RKO (cell line): ENCODE measurements around the gene PLCL1.
A peak's percentile ranks its signal among the peaks of the same experiment; 100 is the strongest.

Experiments used
- DNase-seq: peaks from one replicate; pipeline ENCODE4 v3.0.0-alpha.2; 2016; ENCODE audit warnings: low spot score

PLCL1 gene

DNA sequence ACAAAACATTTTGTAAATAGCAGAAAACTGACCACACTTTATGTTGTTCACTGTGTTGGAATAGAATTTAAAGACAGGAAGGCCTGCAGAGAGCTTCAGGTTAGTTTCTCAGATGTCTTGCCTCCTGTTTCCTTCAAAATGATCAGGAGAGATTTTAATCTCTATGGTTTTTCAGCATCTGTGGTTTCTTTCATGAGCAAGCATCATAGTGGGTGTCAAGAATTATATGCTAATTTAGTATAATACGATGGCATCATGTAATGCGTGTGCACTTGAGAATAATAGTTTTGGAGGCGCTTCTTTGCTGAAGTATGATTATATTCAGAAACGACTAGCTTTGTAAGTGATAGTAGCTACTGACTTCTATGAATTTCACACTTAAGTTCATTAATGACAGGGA is 149.9 kb downstream of the PLCL1 start:
- no peak for DNase-seq

DNA sequence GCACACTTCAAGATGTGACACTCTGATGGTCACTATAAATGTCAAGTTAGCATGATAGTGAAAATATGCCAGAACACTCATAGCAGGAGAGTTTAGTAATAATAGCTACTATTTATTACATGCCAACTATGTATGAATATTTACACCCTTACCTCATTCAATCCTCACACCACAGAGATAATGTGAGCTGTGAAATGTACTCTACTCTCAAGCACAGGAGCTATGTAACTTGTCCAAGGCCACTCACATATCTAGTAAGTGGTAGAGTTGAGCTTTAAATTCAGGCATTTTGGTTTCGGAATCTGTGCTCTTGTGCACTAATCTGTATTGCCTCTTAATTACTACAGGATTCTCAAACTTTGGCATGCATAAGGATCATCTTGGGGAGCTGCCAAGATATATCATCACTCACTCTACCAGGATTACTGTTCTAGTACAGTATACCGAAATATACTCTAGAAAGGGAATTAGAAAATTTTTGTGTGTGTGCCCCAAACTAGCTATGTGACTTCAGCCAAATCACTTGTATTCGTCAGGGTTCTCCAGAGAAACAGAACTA is 154.3 kb downstream of the PLCL1 start:
- DNase-seq: no peak

DNA sequence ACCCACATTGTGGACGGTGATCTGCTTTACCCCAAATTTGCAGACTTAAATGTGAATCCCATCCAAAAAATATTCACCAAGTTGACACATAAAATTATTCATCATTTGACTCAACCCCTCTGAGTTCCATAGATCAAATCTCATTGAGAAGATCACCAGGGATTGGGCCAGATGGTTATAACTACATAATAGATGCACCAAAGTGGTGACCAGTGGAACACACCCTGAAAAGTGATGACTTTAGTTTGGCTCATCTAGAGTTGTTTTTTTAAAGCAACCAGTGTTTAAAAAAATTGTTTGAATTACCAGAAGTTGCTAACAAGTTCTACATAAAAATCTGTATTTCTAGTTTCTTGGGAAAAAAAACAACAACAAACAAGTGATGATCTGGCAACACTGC is 155.0 kb downstream of the PLCL1 start:
- no peak for DNase-seq

DNA sequence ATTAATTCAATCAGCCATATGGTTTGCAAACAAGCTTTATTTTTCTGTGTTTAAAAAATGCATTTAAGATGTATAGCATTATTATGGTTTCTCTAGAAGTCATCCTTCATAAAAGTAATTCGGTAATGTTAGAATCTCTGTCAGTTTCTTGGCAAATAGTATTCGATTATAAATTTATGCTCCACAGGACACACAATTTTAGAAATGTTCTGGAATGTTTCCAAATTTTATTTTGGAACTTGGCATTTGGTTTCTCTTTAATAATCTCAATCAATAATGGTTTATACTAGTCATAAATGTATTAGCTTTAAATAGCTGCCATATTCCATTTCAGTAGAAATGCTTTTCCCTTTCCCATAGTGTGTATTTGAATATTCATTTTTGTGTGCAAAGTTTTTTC is 156.4 kb downstream of the PLCL1 start:
- DNase-seq: no peak

DNA sequence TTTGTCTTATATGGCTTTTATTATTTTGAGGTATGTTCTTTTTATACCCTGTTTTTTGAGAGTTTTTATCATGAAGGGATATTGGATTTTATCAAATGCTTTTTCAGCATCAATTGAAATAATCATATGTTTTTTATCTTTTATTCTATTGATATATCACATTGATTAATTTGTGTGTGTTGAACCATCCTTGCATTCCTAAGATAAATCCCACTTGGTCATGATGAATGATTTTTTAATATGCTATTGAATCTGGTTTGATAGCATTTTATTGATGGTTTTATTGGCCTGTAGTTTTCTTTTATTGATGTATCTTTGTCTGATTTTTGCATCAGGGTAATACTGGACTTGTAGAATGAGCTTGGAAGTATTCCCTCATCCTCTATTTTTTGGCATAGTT is 160.3 kb downstream of the PLCL1 start:
- DNase-seq: no peak

DNA sequence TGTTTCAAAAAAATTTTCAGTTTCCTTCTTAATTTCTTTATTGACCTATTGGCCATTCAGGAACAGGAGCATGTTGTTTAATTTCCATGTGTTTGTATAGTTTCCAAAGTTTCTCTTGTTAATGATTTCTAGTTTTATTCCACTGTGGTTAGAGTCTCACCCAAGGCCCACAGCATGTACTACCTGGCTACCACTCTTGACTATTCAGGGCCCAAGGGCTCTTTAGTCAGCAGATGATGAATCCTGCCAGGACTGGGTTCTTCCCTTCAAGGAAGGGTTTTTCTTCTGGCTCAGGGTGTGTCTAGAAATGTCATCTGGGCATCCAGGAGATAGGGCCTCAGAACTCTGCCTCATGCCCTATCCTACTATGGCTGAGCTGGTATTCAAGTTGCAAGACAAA is 161.4 kb downstream of the PLCL1 start:
- DNase-seq: no peak

DNA sequence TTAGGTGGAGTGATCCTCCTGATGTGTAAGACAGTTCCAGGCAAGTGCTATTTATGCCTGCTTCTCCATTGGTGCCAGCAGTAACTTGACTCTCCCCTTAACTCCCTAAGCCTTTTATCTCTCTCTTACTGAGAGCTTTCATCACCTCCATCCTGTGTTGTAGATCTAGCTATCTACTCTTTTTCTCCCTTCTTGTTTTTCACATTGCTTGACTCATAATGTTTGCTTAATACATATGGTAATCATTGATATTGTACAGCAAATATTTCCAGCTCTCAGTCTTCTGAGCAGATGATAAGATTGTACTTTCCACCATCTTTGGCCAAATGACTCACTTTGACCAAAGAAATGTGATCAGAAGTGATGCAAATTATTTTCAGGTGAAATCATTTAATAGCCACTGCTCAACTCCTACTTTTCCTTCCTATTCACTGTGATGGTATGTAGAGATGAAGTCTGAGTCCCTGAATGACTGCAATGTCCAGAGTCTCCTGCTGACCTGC is 165.0 kb downstream of the PLCL1 start:
- DNase-seq: no peak

DNA sequence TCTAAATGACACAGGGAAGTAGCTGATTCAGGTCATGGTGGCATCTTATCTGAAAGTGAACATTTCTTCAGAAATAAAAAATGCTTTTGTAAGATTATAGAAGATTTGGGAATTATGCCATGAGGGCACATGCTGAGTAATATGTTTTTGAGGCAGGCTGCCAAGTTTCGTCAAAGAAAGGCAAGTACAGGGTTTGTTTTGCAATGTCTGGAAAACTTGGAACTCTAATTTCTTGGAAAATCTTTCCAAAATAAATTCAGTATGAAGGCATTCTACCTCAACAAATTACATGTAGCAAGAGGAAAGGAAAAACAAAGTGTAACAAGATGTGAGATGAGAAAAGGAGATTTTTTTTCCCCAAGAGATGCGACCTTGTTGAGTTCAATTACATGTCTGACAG is 167.7 kb downstream of the PLCL1 start:
- DNase-seq: no peak

DNA sequence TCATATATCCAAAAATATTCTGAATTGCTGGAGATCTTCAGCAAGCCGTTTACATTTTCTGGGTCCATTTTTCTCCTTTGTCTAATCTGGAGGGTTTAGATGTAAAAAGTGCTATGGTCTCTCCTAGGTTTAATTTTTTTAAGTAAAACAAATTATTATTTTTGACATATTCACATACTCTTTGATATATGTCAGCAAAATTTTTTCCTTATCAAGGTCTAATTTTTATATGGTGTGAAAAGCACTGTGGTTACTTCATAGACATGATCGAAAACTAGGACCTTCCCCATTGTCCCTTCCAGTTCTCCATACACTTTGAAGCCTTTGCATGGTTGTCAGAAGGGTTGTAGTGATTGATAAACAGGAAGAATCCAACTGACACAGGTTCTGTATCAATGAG is 168.2 kb downstream of the PLCL1 start:
- no peak for DNase-seq

DNA sequence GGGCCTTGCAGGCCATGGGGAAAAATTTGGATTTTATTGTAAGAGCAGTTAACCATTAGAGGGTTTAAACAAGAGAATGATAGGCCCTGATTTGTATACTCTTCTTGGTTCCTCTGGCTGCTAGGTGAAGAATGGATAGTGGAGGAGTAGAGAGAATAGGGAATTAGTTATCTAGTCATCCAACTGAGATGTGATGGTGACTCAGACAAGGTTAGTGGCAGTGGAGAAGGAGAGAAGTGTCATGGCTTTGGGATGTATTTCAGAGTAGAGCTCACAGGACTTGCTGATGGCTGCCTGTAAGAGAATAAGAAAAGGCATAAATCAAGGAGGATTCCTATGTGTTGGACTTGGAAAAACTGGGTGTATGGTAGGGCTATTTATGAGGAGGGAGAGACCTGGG is 169.4 kb downstream of the PLCL1 start:
- DNase-seq: no peak

DNA sequence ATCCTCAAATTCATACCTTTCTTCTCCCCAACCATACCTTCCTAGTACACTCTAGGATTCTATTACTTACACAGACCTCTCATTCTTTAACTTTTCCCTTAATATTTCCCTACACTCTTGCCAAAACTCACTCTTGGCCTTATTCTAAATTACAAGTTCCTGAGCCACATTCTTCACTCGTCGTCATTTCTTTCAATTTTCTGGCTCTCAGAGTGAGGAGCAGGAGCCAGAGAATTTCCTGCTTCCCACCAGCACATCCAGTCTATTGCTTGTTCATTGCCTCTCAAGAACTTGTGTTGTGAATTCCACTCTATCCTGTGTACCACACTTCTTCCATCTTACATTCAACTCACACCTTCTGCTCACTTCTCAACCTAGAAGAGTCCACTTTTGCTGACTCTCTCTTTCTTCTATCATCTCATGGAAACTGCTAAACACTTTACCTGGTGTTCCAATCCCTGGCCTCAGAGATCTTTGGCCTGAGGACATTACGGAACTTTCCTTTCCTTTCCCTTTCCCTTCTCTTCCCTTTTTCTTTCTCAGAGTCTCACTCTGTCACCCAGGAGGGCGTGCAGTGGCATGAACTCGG is 171.6 kb downstream of the PLCL1 start:
- no peak for DNase-seq

DNA sequence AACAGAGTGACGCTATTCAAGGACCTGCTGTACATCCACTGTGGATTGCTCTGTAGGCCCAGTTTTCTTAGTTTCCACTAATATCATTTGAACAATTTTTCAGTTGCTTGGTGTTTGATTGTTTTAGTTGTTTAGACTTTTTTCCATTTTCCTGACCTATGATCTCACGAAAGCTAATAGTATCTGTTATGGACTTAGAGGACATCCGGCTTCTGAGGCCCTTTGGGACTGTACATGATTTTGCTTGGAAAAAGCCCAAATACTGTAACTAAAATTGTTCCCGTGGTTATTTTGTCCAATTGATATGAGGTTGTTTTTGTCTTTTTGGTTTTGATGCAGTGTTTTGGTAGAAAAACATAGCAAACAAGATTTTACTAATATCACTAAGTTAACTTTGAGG is 174.6 kb downstream of the PLCL1 start:
- no peak for DNase-seq

DNA sequence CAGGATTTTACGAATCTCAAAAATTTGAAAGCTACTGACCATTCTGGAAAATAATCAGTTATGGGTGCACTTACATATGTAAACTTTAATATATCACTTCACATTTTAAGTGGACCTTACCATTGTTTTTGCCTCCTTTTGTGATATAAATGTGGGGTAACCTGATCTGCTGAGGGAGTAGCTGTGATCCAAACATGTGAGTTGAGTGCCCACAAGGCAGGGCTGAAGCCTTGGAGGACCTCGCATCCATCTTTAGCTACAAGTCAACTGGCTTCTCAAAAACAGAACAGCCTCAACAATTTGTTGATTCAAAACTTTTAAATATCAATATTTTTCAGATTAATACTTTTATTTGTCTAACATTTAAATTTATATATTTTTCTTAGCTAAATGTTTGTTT is 178.2 kb downstream of the PLCL1 start:
- DNase-seq: no peak

DNA sequence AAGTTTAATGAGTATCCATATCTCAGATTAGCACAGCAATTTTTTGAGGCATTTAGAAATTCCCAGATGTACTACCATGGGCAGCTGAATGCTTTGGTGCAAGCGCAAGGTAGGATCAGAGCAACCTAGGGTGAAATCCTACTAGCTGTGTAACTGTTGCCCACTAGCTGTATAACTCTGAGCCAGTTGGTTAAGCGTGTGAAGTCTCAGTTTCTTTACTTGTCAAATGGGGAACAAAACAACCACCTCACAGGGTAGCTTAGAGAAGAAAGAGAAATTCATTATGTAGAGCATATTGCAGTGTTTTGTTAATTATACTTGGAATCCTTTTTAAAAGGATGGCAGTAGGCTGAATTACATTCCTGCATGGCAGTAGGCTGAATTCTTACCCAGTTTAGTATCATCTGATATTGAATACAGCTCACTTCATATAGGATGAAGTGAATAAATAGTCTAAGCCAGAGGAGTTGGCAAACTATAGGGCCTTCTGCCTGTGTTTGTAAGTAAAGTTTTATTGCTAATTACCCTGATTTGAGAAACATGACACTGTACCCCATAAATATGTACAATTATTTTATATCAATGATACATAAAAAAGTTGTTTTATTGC is 180.7 kb downstream of the PLCL1 start:
- DNase-seq: no peak

DNA sequence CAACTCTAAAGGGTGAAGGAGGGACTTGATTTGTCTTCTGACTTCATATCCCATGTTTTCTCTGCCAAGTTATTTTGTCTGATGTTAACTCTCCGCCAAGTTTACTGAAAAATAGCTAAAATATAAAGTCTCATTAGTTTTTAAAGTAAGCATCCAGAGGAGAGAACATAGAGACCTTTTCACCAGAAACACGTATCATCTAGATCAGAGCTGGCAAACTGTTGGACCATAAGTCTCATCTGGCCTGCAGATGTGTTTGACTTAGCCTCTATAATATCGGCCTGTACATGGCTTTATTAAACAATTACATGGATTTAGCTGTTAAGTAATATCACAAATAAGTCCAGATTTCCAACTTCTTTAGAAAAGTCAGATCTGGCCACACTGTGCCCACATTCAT is 182.6 kb downstream of the PLCL1 start:
- DNase-seq: no peak

DNA sequence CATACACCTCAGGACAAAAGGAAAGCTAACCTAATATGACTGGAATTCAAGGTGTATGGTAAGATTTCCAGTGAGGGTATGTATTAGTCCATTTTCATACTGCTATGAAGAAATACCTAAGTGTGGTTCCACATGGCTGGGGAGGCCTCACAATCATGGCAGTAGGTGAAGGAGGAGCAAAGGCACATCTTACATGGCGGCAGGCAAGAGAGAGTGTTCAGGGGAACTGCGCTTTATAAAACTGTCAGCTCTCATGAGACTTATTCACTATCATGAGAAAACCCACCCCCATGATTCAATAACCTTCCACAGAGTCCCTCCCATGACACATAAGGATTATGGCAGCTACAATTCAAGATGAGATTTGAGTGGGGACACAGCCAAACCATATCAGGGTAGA is 186.0 kb downstream of the PLCL1 start:
- no peak for DNase-seq

DNA sequence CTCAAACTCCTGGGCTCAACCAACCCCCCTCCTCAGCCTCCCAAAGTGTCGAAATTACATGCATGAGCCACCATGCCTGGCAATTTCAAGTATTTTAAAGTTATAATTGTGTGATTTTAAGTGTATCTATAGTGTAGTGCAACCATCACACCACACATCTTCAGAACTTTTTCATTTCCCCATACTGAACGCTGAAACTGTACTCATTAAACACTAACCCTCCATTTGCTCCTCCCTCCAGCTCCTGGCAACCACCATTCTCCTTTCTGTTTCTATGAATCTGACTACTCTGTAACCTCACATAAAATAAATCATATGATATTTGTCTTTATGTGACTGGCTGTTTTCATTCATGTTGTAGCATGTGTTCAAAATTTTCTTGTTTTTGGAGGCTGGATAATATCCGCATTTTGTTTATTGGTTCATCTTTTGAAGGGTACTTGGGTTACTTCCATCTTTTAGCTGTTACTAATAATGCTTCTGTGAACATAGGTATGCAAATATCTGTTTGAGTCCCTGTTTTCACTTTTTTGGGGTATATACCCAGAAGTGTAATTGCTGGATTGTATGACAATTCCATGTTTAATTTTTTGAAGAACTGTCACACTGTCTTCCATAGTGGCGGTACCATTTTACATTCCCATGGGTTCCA is 188.2 kb downstream of the PLCL1 start:
- no peak for DNase-seq

DNA sequence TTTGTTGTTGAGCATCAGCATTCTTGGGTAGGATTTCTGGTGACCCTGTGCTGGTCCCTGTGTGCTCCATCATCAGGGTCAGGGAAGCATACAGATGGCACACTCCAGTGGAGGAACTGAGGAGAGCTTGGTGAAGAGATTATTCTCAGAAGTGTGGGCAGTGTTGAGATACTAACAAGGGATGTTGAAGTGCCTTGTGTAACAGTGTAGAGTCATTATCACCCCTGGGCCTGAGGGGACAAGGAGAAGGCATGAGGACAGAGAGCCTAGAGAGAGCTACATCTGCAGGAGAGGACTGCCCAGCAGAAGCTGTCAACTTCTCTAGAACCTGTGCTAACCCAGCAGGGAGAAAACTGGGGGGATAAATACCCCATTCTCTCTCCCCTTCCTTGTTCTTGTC is 189.0 kb downstream of the PLCL1 start:
- no peak for DNase-seq

DNA sequence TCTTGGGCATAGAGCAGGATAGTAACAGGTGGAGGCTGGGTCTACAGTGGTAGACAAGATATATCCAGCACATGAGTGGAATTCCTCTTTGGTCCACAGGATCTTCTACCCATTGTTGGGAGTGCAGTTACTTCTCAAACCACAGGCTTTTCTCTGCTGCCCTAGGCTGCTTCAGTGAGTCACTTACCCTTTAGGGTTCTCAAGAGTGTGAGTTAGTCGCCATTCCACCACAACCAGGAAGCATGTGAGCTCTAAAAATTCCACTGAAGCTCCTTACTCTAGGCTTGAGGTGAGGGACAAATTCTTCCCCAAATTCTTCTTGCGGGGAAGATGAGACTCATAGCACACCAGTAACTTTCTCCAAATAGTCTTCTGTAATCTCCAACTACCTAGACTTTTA is 189.4 kb downstream of the PLCL1 start:
- peak; percentile 2 for DNase-seq

DNA sequence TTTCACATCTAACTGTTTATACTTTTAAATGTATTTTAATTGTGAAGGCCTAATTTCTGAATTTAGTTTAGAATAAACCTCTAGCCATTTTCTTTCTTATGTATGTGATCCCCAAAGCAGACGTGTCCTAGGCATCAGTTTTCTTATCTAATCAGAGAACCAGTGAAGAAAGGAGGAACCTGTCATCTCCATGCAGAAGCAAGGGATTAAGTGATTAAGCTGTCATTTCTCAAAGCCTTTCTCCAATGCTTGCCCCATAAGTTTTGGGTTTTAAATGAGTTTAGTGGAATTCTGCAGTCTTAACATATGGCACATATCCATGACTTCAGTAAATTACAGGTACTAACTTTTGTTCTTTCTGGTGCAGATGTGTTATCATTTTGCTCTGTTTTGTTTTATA is 190.4 kb downstream of the PLCL1 start:
- DNase-seq: no peak

DNA sequence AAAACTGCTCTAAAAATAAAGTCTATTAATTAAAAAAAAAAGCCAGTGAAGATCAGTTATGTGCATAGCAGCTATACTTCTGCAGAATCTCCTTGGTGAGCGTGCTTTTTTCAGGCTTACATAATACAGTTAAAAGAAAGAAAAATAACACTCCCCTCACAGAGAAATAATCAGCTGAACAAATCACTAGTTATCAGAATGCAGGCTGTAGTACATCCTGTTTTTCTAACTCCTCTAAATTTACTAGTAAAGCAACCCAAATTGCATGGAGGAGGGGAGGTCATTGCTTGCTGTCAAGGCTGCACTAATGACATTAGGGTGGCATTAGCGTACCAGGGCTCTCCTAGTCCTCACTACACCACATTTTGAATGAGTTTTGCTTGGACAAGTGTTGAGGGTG is 192.2 kb downstream of the PLCL1 start:
- DNase-seq: no peak

DNA sequence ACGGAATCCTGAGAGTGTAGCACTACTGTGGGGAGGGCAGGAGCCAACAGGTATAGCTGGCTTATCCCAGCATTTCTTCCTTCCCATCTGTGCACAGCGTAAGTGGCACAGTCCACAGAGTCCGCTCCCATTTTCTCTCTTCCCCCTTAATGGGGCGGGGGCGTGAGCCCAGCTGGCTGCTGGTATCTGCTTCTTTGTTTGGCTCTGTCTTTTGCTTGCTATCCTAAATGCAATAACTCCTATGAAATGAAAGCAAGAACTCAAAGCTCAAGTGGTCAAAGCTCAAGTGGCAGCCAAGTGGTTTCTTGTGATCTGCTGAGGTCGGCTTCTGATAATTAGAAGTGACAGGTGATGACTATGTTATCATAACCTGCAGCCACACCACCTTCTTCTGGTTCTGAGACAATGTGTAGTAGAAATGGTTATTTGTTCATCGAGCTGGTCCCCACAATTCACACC is 192.7 kb downstream of the PLCL1 start:
- no peak for DNase-seq

DNA sequence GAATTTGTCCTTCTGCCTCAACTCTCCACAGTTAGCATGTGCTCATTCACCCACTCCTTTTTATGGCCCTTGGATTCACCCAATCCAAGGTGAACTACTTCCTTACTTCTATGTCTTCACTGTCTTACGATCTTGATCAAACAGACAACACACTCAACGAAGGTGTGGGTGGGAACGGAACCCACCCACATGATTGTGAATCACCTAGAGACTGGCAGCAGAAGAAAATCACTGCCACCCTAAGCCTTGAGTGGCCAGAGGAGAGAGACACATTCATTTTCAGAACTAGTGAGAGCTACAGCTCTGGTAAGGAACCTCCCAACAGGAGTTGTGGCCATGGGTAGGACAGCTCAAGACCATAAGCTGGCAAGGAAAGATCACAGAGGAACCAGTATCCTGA is 194.3 kb downstream of the PLCL1 start:
- no peak for DNase-seq
